Stimulated activated CD8-positive, alpha-beta memory T cell treated with anti-CD3 and anti-CD28 coated beads, Interleukin-12 subunit alpha, Interleukin-12 subunit beta, amount 100 ng/mL, for 24 hours (primary cell): ENCODE data around the gene TMEM151A.
"Not testable (repeated sequence)": the region's sequence is repeated elsewhere in the genome, so short reads cannot be mapped to it uniquely, and the experiment has no call there.

ENCODE experiments used
- DNase-seq: peaks from one replicate; pipeline ENCODE4 v3.0.0-alpha.2; 2020; ENCODE audit errors: extremely low read depth

TMEM151A gene

GRCh38 chr11:66291706-66292542, at the start of gene TMEM151A:
Gene TMEM151A (plus strand): TSS chr11:66291894. CDS start chr11:66292014, 120 bp downstream.
- DNase-seq = no peak

GRCh38 chr11:66242095-66242765, 49.5 kb upstream of the TMEM151A start:
- DNase-seq = no peak

- no peak for DNase-seq
Measured at GRCh38 chr11:66243782-66244535, 47.7 kb upstream of the TMEM151A start.

GRCh38 chr11:66247295-66247694, 44.4 kb upstream of the TMEM151A start:
- no peak for DNase-seq

GRCh38 chr11:66247801-66248200, 43.9 kb upstream of the TMEM151A start:
- DNase-seq = no peak

- DNase-seq = no peak
Measured at GRCh38 chr11:66248903-66249302, 42.8 kb upstream of the TMEM151A start.

GRCh38 chr11:66251809-66252208, 39.9 kb upstream of the TMEM151A start:
- no peak for DNase-seq

- DNase-seq = not testable (repeated sequence)
Measured at GRCh38 chr11:66253081-66253480, 38.6 kb upstream of the TMEM151A start.

- DNase-seq = no peak
Measured at GRCh38 chr11:66258473-66258893, 33.2 kb upstream of the TMEM151A start.

- no peak for DNase-seq
Measured at GRCh38 chr11:66259225-66259624, 32.5 kb upstream of the TMEM151A start.

- no peak for DNase-seq
Measured at GRCh38 chr11:66259956-66260355, 31.7 kb upstream of the TMEM151A start.

GRCh38 chr11:66261578-66261977, 30.1 kb upstream of the TMEM151A start:
- DNase-seq = no peak

GRCh38 chr11:66262191-66262590, 29.5 kb upstream of the TMEM151A start:
- no peak for DNase-seq

GRCh38 chr11:66262696-66263095, 29.0 kb upstream of the TMEM151A start:
- DNase-seq = no peak

- no peak for DNase-seq
Measured at GRCh38 chr11:66263231-66263630, 28.5 kb upstream of the TMEM151A start.

GRCh38 chr11:66263785-66264184, 27.9 kb upstream of the TMEM151A start:
- DNase-seq = no peak

GRCh38 chr11:66264383-66264782, 27.3 kb upstream of the TMEM151A start:
- DNase-seq = no peak

- no peak for DNase-seq
Measured at GRCh38 chr11:66264914-66265313, 26.8 kb upstream of the TMEM151A start.

- no peak for DNase-seq
Measured at GRCh38 chr11:66265531-66266377, 25.9 kb upstream of the TMEM151A start.

- DNase-seq = no peak
Measured at GRCh38 chr11:66266378-66267038, 25.2 kb upstream of the TMEM151A start.

- no peak for DNase-seq
Measured at GRCh38 chr11:66267039-66267378, 24.7 kb upstream of the TMEM151A start.
